B cell (primary cell): ENCODE measurements around the gene SLC51B. TPM values are rescaled to one million over a fixed set of nuclear protein-coding genes. Genes with fewer than 3 reads are reported as not detected.
"Not testable (repeated sequence)": the region's sequence is repeated elsewhere in the genome, so short reads cannot be mapped to it uniquely, and the experiment has no call there.

Experiments used
- ATAC-seq: fragments of 200-7000 bp; cut with Tn5 transposase; one replicate; pipeline ENCODE4 v1.10.0; 2021; ENCODE audit warnings: low read depth, mild to moderate bottlenecking, moderate number of reproducible peaks, moderate library complexity
- CTCF ChIA-PET: fragments of 350-600 bp; sonication (Branson Sonifier 250); formaldehyde crosslinking; loops from one replicate; lab custom pipeline; 2021; ENCODE audit warnings: antibody characterized with exemption, inconsistent platforms; lab: Charles Lee
- POLR2A ChIA-PET: fragments of 350-600 bp; sonication (Branson Sonifier 250); formaldehyde crosslinking; loops from one replicate; lab custom pipeline; 2021; ENCODE audit warnings: antibody characterized with exemption; lab: Charles Lee
- DNase-seq: peaks from one replicate; pipeline ENCODE4 v3.0.0; 2013
- H2AFZ ChIP-seq: 2 replicates; pipeline ENCODE4 v1.6.1; 2012; ENCODE audit warnings: mild to moderate bottlenecking, low read depth, low read length; ENCODE audit not compliant: insufficient read depth, poor library complexity, severe bottlenecking
- H3K27ac ChIP-seq, 2 donors: 1 replicate in 1 of 2; 2 replicates in 1 of 2; pipeline ENCODE4 v1.5.1; 2012 to 2013; ENCODE audit warnings: low read length in 2 of 2, mild to moderate bottlenecking in 2 of 2, moderate library complexity in 1 of 2
- H3K27me3 ChIP-seq, 4 experiments: fragments of 200-600 bp in 1 of 4; sonication (generic) in 1 of 4; replicated peaks in 1 of 4; 1 replicate in 2 of 4; 2 replicates in 2 of 4; pipeline versions ENCODE4 v1.6.1 to v1.7.0; 2013 to 2016; ENCODE audit warnings: low read length in 3 of 4, mild to moderate bottlenecking in 2 of 4, mixed read lengths in 1 of 4, moderate library complexity in 1 of 4; ENCODE audit not compliant: insufficient read depth in 4 of 4, control insufficient read depth in 3 of 4; ENCODE audit errors: control extremely low read depth in 1 of 4
- H3K36me3 ChIP-seq, 2 experiments: replicated peaks in 1 of 2; 1 replicate in 1 of 2; 2 replicates in 1 of 2; pipeline versions ENCODE4 v1.6.1 to v1.7.1; 2013; ENCODE audit warnings: low read length in 1 of 2; ENCODE audit not compliant: insufficient read depth in 2 of 2, control insufficient read depth in 1 of 2; ENCODE audit errors: control extremely low read depth in 1 of 2, extremely low read depth in 1 of 2
- H3K4me1 ChIP-seq, 2 donors: fragments of 200-600 bp in 1 of 2; sonication (generic) in 1 of 2; 1 replicate in 1 of 2; 2 replicates in 1 of 2; pipeline versions ENCODE4 v1.5.1 to v1.6.1; 2013 to 2017; ENCODE audit warnings: low read length in 2 of 2; ENCODE audit not compliant: control insufficient read depth in 2 of 2, insufficient read depth in 2 of 2
- H3K4me2 ChIP-seq: replicated peaks from 2 replicates; pipeline ENCODE3; 2012; ENCODE audit warnings: mild to moderate bottlenecking, low read depth, low read length; ENCODE audit not compliant: poor library complexity, severe bottlenecking
- H3K4me3 ChIP-seq, 5 experiments: fragments of 200-600 bp in 1 of 5; sonication (generic) in 1 of 5; 1 replicate in 3 of 5; 2 replicates in 2 of 5; pipeline versions ENCODE4 v1.5.1 to v1.7.0; 2011 to 2016; ENCODE audit warnings: low read length in 4 of 5, mild to moderate bottlenecking in 4 of 5, low read depth in 2 of 5, control low read depth in 1 of 5, moderate library complexity in 1 of 5; ENCODE audit not compliant: insufficient read depth in 1 of 5; ENCODE audit errors: control extremely low read depth in 1 of 5, extremely low read depth in 1 of 5
- H3K79me2 ChIP-seq: fragments of 200-600 bp; sonication (generic); one replicate; pipeline ENCODE4 v1.6.0; 2016; ENCODE audit warnings: low read length; ENCODE audit not compliant: control insufficient read depth, insufficient read depth
- H3K9ac ChIP-seq: fragments of 200-600 bp; sonication (generic); 2 replicates; pipeline ENCODE4 v1.6.1; 2017; ENCODE audit warnings: mild to moderate bottlenecking, low read length, moderate library complexity
- H3K9me3 ChIP-seq, 3 donors: one replicate each; pipeline versions ENCODE4 v1.6.1 to v1.7.1; 2013; ENCODE audit warnings: low read length in 2 of 3; ENCODE audit not compliant: control insufficient read depth in 2 of 3, insufficient read depth in 1 of 3; ENCODE audit errors: control extremely low read depth in 1 of 3
- H4K20me1 ChIP-seq: 2 replicates; pipeline ENCODE4 v1.6.0; 2012; ENCODE audit warnings: mild to moderate bottlenecking, low read length; ENCODE audit not compliant: insufficient read depth, control insufficient read depth, poor library complexity, severe bottlenecking
- H3K27ac Mint-ChIP-seq: one replicate; pipeline ENCODE4 v1.8.0; 2021; ENCODE audit warnings: mixed read lengths
- H3K27me3 Mint-ChIP-seq: one replicate; pipeline ENCODE4 v1.8.0; 2021; ENCODE audit warnings: mixed read lengths
- H3K4me1 Mint-ChIP-seq: one replicate; pipeline ENCODE4 v1.8.0; 2021; ENCODE audit warnings: mixed read lengths
- H3K4me3 Mint-ChIP-seq: one replicate; pipeline ENCODE4 v1.8.0; 2021; ENCODE audit warnings: mixed read lengths
- H3K9me3 Mint-ChIP-seq: one replicate; pipeline ENCODE4 v1.8.0; 2022; ENCODE audit warnings: mixed read lengths; ENCODE audit not compliant: insufficient read depth
- EZH2 ChIP-seq: IDR thresholded peaks from 2 replicates; pipeline ENCODE4 v1.6.1; 2012; ENCODE audit warnings: borderline replicate concordance, low read depth, mild to moderate bottlenecking, moderate library complexity, low read length; ENCODE audit not compliant: insufficient read depth, poor library complexity, severe bottlenecking
- WGBS: methylation state at CpG from one replicate; pipeline ENCODE4 v1.1.5; 2013; ENCODE audit warnings: missing lambda C conversion rate; ENCODE audit not compliant: insufficient coverage; 5-methylcytosine and 5-hydroxymethylcytosine counted together
- intact Hi-C: fragments of 100-400 bp; cut with micrococcal nuclease; formaldehyde crosslinking; loops from one replicate; pipeline ENCODE4 v1.10.0; 2022
- polyA plus RNA-seq: library from polyadenylated mRNA; depleted of rRNA; stranded (reverse); fragments of >200 nt; gene quantifications from 2 replicates; pipeline ENCODE4 v1.2.3, GENCODE V29; 2012
- total RNA-seq, 2 donors: library from RNA; stranded (reverse); fragments of 120-200 nt in 1 of 2; gene quantifications; 1 replicate in 1 of 2; 2 replicates in 1 of 2; pipeline versions ENCODE4 v1.2.3 to v1.2.4, GENCODE V29; 2013 to 2022
- TF ChIP-seq, protein P1 (sequence below): fragments of 200-600 bp; IDR thresholded peaks from one replicate; pipeline ENCODE4 v1.8.0; 2022; ENCODE audit warnings: antibody characterized with exemption, mild to moderate bottlenecking

Gene SLC51B
- total and polyA plus RNA-seq, 2 donors (not counting 1 experiment from before 2014, with no cell fraction given): not detected

DNA sequence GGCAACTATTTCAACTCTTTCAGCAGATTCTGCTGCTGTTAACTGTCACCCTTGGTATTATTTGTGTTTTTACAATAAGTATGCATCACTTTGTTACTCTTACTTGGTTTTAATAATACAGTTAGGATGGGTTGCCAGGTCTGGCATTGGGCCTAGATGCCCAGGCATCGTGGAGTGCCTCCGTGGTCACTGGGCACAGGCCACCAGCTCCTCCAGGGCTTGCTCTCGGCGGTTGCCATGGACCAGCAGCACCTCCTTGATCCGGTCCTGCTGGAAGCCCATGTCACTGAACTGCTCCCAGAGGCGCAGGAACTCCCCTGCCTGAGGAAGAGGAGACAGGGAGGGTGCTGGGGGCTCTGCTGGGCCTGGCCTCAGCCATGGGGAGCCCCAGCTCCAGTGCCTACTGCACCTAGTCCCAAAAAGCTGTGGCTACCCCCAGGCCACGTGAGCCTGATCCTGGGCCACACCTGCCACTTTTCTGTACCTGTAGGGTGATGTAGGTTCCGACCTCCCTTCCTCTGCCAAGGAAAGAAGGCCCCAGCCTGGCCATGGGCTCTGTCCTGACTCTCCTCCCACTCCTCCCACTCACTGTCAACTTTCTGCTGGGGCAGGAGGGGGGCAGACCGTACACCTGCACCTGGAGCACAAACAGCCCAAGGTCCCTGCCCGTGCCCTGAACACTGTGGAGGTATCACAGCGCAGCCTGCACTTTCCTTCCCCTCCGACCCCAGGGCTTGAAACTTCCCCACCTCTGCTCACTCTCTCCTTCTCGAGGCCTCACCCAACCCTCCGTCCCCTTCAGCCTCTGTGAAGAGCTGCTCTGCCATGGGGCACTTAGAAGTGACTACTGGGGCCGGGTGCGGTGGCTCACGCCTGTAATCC, 48.0 kb downstream of the SLC51B start:
- H3K9me3 ChIP-seq: no peaks in the 10 kb centered on the region
- Mint-ChIP-seq H3K27ac (no peak overlapping the region), H3K27me3 (no peaks in the 10 kb centered on the region), H3K4me3 (no peak overlapping the region), H3K9me3 (no peaks in the 10 kb centered on the region), H3K4me1 (no peaks in the 10 kb centered on the region)
- WGBS: 97% methylated on average over 16 of the region's 17 CpGs
- H3K4me3 ChIP-seq: no peak overlapping the region
- ATAC-seq (no peak), DNase-seq (no peak)
- H3K4me2 ChIP-seq: no peak overlapping the region
- no peak overlapping the region for H3K27ac ChIP-seq
- H3K9ac ChIP-seq: no peak overlapping the region
- TF ChIP-seq, protein P1, sequence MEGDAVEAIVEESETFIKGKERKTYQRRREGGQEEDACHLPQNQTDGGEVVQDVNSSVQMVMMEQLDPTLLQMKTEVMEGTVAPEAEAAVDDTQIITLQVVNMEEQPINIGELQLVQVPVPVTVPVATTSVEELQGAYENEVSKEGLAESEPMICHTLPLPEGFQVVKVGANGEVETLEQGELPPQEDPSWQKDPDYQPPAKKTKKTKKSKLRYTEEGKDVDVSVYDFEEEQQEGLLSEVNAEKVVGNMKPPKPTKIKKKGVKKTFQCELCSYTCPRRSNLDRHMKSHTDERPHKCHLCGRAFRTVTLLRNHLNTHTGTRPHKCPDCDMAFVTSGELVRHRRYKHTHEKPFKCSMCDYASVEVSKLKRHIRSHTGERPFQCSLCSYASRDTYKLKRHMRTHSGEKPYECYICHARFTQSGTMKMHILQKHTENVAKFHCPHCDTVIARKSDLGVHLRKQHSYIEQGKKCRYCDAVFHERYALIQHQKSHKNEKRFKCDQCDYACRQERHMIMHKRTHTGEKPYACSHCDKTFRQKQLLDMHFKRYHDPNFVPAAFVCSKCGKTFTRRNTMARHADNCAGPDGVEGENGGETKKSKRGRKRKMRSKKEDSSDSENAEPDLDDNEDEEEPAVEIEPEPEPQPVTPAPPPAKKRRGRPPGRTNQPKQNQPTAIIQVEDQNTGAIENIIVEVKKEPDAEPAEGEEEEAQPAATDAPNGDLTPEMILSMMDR: no peak
- no peak for TF ChIP-seq EZH2
- no peaks in the 10 kb centered on the region for H3K79me2 ChIP-seq
- ChIA-PET CTCF (no interaction called here), POLR2A (no interaction called here)
- intact Hi-C loops: no loop called here
- H3K36me3 ChIP-seq: peaks cover 0 to 4% of the 10 kb centered on the region in 2 experiments
- no peaks in the 10 kb centered on the region for H3K4me1 ChIP-seq
- no peaks in the 10 kb centered on the region for H3K27me3 ChIP-seq
- H2AFZ ChIP-seq: no peak overlapping the region
- H4K20me1 ChIP-seq: no peaks in the 10 kb centered on the region

DNA sequence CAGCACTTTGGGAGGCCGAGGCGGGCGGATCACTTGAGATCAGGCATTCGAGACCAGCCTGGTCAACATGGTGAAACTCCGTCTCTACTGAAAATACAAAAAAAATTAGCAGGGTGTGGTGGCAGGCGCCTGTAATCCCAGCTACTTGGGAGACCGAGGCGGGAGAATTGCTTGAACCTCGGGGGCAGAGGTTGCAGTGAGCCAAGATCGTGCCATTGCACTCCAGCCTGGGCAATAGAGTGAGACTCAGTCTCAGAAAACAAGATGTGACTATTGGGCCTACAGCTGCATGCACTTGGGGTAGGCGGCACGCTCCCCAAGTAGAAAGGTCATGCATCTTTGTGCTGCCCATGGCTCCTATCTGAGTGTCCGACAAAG, 48.6 kb downstream of the SLC51B start:
- DNase-seq, H3K79me2 ChIP-seq, H3K9me3 ChIP-seq, H3K9ac ChIP-seq, H3K9me3 Mint-ChIP-seq, H3K4me3 ChIP-seq, H3K36me3 ChIP-seq, H3K27me3 Mint-ChIP-seq, H2AFZ ChIP-seq, H3K4me2 ChIP-seq, CTCF ChIA-PET, H3K27ac Mint-ChIP-seq, H3K4me1 Mint-ChIP-seq, H4K20me1 ChIP-seq, H3K27me3 ChIP-seq, H3K4me3 Mint-ChIP-seq, H3K4me1 ChIP-seq, intact Hi-C loops, H3K27ac ChIP-seq, POLR2A ChIA-PET, ATAC-seq: not testable (repeated sequence)
- 98% methylated on average over 12 of the region's 13 CpGs for WGBS
